Measurements from ENCODE around the gene KIAA1671. TPM values are rescaled to one million over a fixed set of nuclear protein-coding genes. Genes with fewer than 3 reads are reported as not detected.

KIAA1671 gene
- total RNA-seq, 1 experiment from 2014 or later, result 18.6 TPM

DNA sequence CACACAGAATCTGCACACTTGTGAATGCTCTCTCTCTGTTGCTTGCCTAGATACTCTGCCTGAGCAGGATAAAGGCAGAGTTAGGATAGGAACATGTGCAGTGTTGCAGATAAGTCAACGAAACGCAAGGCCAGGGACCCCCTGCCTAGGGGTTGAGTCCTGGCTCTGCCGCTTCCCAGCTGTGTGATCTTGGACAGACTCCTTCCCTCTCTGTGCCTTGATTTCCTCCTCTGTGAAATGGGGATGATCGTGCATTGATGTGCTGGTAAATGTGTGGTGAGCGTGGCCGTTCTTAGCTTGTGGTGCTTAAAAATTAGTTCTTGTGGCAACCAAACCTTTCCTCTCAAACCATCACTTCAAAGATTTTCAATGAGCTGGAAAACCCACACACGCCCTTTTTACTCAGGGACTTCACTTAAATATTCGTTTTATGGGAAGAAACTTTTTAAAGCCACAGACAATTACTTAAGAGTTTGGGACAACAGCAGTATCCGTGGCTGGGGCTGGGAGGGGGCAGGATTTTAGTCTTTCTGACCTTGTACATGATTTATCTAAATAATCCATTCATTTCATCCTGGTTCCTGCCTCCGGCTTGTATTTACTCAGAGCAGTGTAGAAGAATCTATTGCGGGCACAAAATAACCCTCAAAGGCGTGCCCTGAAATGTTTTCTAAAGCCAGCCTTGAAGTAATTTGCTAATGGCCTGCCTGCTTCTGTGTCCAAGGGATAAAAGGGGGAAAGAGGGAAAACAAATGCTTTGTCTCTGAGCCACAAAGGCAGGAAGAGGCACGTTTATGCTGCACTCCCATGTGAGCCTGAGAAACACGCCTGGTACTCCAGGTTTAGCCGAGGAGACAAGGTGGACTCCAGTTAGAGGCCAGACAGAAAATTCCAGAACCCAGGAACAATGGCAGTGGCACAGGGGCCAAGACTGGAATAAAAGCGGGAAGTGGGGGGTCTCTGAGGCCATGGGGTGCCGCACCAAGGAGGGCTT lies 162.2 kb downstream of the KIAA1671 start:
- H3K27ac ChIP-seq (ENCODE audit: low read length), result no peak overlapping the region
- intact Hi-C loops (cut with micrococcal nuclease), result no loop called here
- peaks cover 15% of the 10 kb centered on the region for H3K4me1 ChIP-seq (ENCODE audit: insufficient read depth, low read length)

DNA sequence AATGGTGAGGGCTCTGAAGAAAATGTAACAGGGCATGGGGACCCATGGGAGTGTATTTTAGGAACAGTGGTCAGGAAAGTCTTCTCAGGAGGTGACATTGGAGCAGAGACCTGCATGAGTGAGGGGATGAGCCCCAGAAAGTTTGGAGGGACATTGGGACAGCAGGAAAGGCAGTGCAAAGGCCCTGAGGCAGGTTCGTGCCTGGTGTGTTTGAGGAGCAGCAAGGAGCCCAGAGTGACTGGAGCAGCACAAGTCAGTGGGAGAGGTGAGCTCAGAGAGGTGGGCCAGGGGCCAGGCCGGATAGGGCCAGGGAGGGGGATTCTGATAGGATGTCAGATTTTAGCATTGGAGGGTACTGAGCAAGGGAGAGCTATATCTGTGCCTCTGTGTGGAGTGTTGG lies 167.1 kb downstream of the KIAA1671 start:
- no peaks in the 10 kb centered on the region for H3K36me3 ChIP-seq (ENCODE audit: low read depth, low read length)
- H3K9me2 ChIP-seq (replicated peaks; ENCODE audit: low read length), result no peaks in the 10 kb centered on the region
- POLR2A ChIA-PET (ENCODE audit: unreplicated experiment), result no interaction called here
- BruUV-seq (replicated peaks), result no TSS peak
- no peaks in the 10 kb centered on the region for H3F3A ChIP-seq (ENCODE audit: low read length, unreplicated experiment)
- H3K4me1 ChIP-seq (ENCODE audit: insufficient read depth, low read length), result peaks cover 17% of the 10 kb centered on the region
- intact Hi-C loops (cut with micrococcal nuclease), result no loop called here
- H3K4me3 ChIP-seq (ENCODE audit: low read length), result no peak overlapping the region
- H3K9me3 ChIP-seq (ENCODE audit: low read length), result no peaks in the 10 kb centered on the region
- no peak overlapping the region for H2AFZ ChIP-seq (ENCODE audit: low read length)
- no peaks in the 10 kb centered on the region for H3K27me3 ChIP-seq (ENCODE audit: low read length)
- CTCF ChIA-PET, result no interaction called here
- H3K79me2 ChIP-seq (ENCODE audit: low read length), result no peaks in the 10 kb centered on the region
- H4K20me1 ChIP-seq (ENCODE audit: low read length), result no peaks in the 10 kb centered on the region
- ATAC-seq, result no peak
- H3K4me2 ChIP-seq (ENCODE audit: low read length), result peak overlapping the region; percentile 74
- peak overlapping the region; percentile 95 for H3K27ac ChIP-seq (ENCODE audit: low read length)
- no peak for DNase-seq
- peak overlapping the region; percentile 76 for H3K9ac ChIP-seq (ENCODE audit: low read length)
- TF ChIP-seq, protein P1, sequence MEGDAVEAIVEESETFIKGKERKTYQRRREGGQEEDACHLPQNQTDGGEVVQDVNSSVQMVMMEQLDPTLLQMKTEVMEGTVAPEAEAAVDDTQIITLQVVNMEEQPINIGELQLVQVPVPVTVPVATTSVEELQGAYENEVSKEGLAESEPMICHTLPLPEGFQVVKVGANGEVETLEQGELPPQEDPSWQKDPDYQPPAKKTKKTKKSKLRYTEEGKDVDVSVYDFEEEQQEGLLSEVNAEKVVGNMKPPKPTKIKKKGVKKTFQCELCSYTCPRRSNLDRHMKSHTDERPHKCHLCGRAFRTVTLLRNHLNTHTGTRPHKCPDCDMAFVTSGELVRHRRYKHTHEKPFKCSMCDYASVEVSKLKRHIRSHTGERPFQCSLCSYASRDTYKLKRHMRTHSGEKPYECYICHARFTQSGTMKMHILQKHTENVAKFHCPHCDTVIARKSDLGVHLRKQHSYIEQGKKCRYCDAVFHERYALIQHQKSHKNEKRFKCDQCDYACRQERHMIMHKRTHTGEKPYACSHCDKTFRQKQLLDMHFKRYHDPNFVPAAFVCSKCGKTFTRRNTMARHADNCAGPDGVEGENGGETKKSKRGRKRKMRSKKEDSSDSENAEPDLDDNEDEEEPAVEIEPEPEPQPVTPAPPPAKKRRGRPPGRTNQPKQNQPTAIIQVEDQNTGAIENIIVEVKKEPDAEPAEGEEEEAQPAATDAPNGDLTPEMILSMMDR (conservative IDR thresholded peaks at IDR 0.05; ENCODE audit: low read depth, low read length), result no peak
- TF ChIP-seq EZH2 (IDR thresholded peaks at IDR 0.05; ENCODE audit: low read length, unreplicated experiment), result no peak
- TF ChIP-seq EZH2phosphoT487 (IDR thresholded peaks at IDR 0.05; ENCODE audit: borderline replicate concordance, low read length), result no peak

More for the DNA sequence above, 162.2 kb downstream of the KIAA1671 start:
- H3K9me3 ChIP-seq (ENCODE audit: low read length), result no peaks in the 10 kb centered on the region
- ATAC-seq (no peak), DNase-seq (no peak)
- TF ChIP-seq EZH2 (IDR thresholded peaks at IDR 0.05; ENCODE audit: low read length, unreplicated experiment) (no peak), EZH2phosphoT487 (IDR thresholded peaks at IDR 0.05; ENCODE audit: borderline replicate concordance, low read length) (no peak)
- TF ChIP-seq, protein P1 (conservative IDR thresholded peaks at IDR 0.05; ENCODE audit: low read depth, low read length), result no peak
- H3K79me2 ChIP-seq (ENCODE audit: low read length), result no peaks in the 10 kb centered on the region
- H3K9me2 ChIP-seq (replicated peaks; ENCODE audit: low read length), result no peaks in the 10 kb centered on the region
- no peaks in the 10 kb centered on the region for H3K36me3 ChIP-seq (ENCODE audit: low read depth, low read length)
- no peaks in the 10 kb centered on the region for H3K27me3 ChIP-seq (ENCODE audit: low read length)
- no peak overlapping the region for H2AFZ ChIP-seq (ENCODE audit: low read length)
- H3K4me2 ChIP-seq (ENCODE audit: low read length), result no peak overlapping the region
- no peak overlapping the region for H3K9ac ChIP-seq (ENCODE audit: low read length)
- BruUV-seq (replicated peaks), result no TSS peak
- CTCF ChIA-PET, result no interaction called here
- H3K4me3 ChIP-seq (ENCODE audit: low read length), result no peak overlapping the region
- POLR2A ChIA-PET (ENCODE audit: unreplicated experiment), result no interaction called here
- H4K20me1 ChIP-seq (ENCODE audit: low read length), result no peaks in the 10 kb centered on the region
- no peaks in the 10 kb centered on the region for H3F3A ChIP-seq (ENCODE audit: low read length, unreplicated experiment)

DNA sequence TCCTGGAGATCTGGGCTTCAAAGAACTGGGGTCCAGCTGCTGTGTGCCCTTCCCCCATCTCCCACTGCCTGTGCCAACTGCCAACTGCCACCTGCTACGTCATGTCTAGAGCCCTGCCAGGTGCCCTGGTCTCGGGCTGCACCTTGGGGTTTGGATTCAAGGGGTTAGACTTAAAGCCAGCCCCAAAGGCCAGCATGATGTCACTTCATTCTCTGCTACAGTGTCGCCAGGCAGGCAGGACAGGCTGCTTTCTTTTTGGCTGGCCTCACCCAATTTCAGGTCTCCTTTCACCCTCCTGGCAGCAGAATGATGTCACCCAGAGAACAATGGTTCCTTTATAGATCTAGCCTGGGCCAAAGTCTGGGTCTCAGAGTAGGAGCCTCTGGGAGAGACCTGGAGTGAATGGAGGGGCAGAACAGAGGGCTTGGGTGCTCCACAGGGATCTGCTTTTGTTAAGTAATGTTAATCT lies 167.6 kb downstream of the KIAA1671 start:
- Histone ChIP-seq H3F3A (ENCODE audit: low read length, unreplicated experiment) (no peaks in the 10 kb centered on the region), H3K9me2 (replicated peaks; ENCODE audit: low read length) (no peaks in the 10 kb centered on the region), H3K4me2 (ENCODE audit: low read length) (peak overlapping the region; percentile 74), H3K36me3 (ENCODE audit: low read depth, low read length) (no peaks in the 10 kb centered on the region), H3K9ac (ENCODE audit: low read length) (peak overlapping the region; percentile 76), H3K4me1 (ENCODE audit: insufficient read depth, low read length) (peaks cover 17% of the 10 kb centered on the region), H3K79me2 (ENCODE audit: low read length) (no peaks in the 10 kb centered on the region), H3K27ac (ENCODE audit: low read length) (peak overlapping the region; percentile 95), H4K20me1 (ENCODE audit: low read length) (no peaks in the 10 kb centered on the region), H3K27me3 (ENCODE audit: low read length) (no peaks in the 10 kb centered on the region), H3K4me3 (ENCODE audit: low read length) (peak overlapping the region; percentile 23; the same call in 1 of the 2 replicates), H2AFZ (ENCODE audit: low read length) (no peak overlapping the region), H3K9me3 (ENCODE audit: low read length) (no peaks in the 10 kb centered on the region)
- ChIA-PET POLR2A (ENCODE audit: unreplicated experiment) (no interaction called here), CTCF (no interaction called here)
- BruUV-seq (replicated peaks), result no TSS peak
- intact Hi-C loops (cut with micrococcal nuclease), result no loop called here
- ATAC-seq, result peak; percentile 96
- TF ChIP-seq EZH2 (IDR thresholded peaks at IDR 0.05; ENCODE audit: low read length, unreplicated experiment), result no peak
- no peak for TF ChIP-seq EZH2phosphoT487 (IDR thresholded peaks at IDR 0.05; ENCODE audit: borderline replicate concordance, low read length)
- TF ChIP-seq, protein P1 (conservative IDR thresholded peaks at IDR 0.05; ENCODE audit: low read depth, low read length), result no peak
- DNase-seq, result peak; percentile 77
